K562 (cell line): ENCODE data around the gene RNU6-9. TPM values are rescaled to one million over a fixed set of nuclear protein-coding genes. Genes with fewer than 3 reads are reported as not detected.
A peak's percentile ranks its signal among the peaks of the same experiment; 100 is the strongest.

ENCODE experiments used
- BCOR ChIP-seq: fragments of 450-650 bp; IDR thresholded peaks from 2 replicates; pipeline ENCODE4 v1.6.1; 2016
- CBFB ChIP-seq: sonication (generic); formaldehyde crosslinking; IDR thresholded peaks from 2 replicates; pipeline ENCODE4 v1.4.0; 2020; ENCODE audit warnings: mild to moderate bottlenecking, missing genetic modification reagents
- CTBP1 ChIP-seq: fragments of 450-650 bp; IDR thresholded peaks from 2 replicates; pipeline ENCODE4 v1.6.1; 2016; ENCODE audit warnings: borderline replicate concordance
- DACH1 ChIP-seq: fragments of 450-650 bp; IDR thresholded peaks from 2 replicates; pipeline ENCODE4 v1.6.1; 2018; ENCODE audit not compliant: partially characterized antibody
- EWSR1 ChIP-seq: fragments of 450-650 bp; IDR thresholded peaks from 2 replicates; pipeline ENCODE4 v1.6.1; 2018; ENCODE audit warnings: borderline replicate concordance, mild to moderate bottlenecking, low read depth, moderate library complexity; ENCODE audit not compliant: partially characterized antibody
- JUN ChIP-seq, 2 experiments: sonication (generic) in 1 of 2; formaldehyde crosslinking in 1 of 2; IDR thresholded peaks; 2 replicates each; pipeline versions ENCODE4 v1.6.1 to v1.8.0; 2012 to 2022; ENCODE audit warnings: borderline replicate concordance in 2 of 2, mild to moderate bottlenecking in 2 of 2, improper control_type of control experiment in 1 of 2, low read depth in 1 of 2, low read length in 1 of 2, missing genetic modification reagents in 1 of 2
- KDM1A ChIP-seq, 2 experiments: fragments of 450-650 bp; IDR thresholded peaks; 2 replicates each; pipeline ENCODE4 v1.6.1; 2016; ENCODE audit warnings: mild to moderate bottlenecking in 2 of 2
- MAFG ChIP-seq: fragments of 450-650 bp; conservative IDR thresholded peaks from 2 replicates; pipeline ENCODE4 v1.6.1; 2016; ENCODE audit warnings: missing genetic modification characterization, missing compliant biosample characterization
- MXI1 ChIP-seq: IDR thresholded peaks from 2 replicates; pipeline ENCODE4 v1.6.1; 2011; ENCODE audit warnings: low read depth, mild to moderate bottlenecking, improper control_type of control experiment, low read length
- MYNN ChIP-seq, 2 experiments: sonication (generic); formaldehyde crosslinking in 1 of 2; IDR thresholded peaks; 2 replicates each; pipeline versions ENCODE4 v1.5.0 to v1.6.1; 2016 to 2020; ENCODE audit warnings: antibody characterized with exemption in 1 of 2, missing genetic modification reagents in 1 of 2
- NUFIP1 ChIP-seq: fragments of 450-650 bp; IDR thresholded peaks from 2 replicates; pipeline ENCODE4 v1.6.1; 2018; ENCODE audit not compliant: partially characterized antibody
- POLR2A ChIP-seq: fragments of 450-650 bp; conservative IDR thresholded peaks from 2 replicates; pipeline ENCODE4 v1.6.1; 2016
- POLR2G ChIP-seq: fragments of 200-400 bp; formaldehyde crosslinking; IDR thresholded peaks from 2 replicates; pipeline ENCODE4 v1.6.1; 2017; ENCODE audit warnings: low read depth, mild to moderate bottlenecking, antibody characterized with exemption, low read length, moderate library complexity
- RUNX1 ChIP-seq: sonication (generic); IDR thresholded peaks from 2 replicates; pipeline ENCODE4 v1.6.1; 2016; ENCODE audit warnings: antibody characterized with exemption, low read depth
- TEAD1 ChIP-seq, 2 experiments: fragments of 450-650 bp in 1 of 2; sonication (generic) in 1 of 2; formaldehyde crosslinking; IDR thresholded peaks; 2 replicates each; pipeline versions ENCODE4 v1.4.0 to v1.8.0; 2020 to 2022; ENCODE audit warnings: mild to moderate bottlenecking in 2 of 2, missing genetic modification reagents in 1 of 2
- ZFP36 ChIP-seq: fragments of 150-350 bp; IDR thresholded peaks from 2 replicates; pipeline ENCODE4 v1.6.1; 2018; ENCODE audit warnings: low read length, low read depth; ENCODE audit not compliant: partially characterized antibody
- ZNF274 ChIP-seq: IDR thresholded peaks from 2 replicates; pipeline ENCODE4 v1.6.1; 2011; ENCODE audit warnings: low read depth, mild to moderate bottlenecking, low read length, moderate library complexity, borderline replicate concordance
- ZNF431 ChIP-seq: sonication (generic); formaldehyde crosslinking; IDR thresholded peaks from 2 replicates; pipeline ENCODE4 v1.8.0; 2022; ENCODE audit warnings: mild to moderate bottlenecking, missing genetic modification reagents
- ZNF589 ChIP-seq: fragments of 200-800 bp; sonication (Bioruptor generic); IDR thresholded peaks from 2 replicates; pipeline ENCODE4 v1.6.1; 2016; ENCODE audit warnings: low read depth, missing genetic modification characterization, missing compliant biosample characterization
- polyA plus RNA-seq, 8 experiments: library from polyadenylated mRNA; depleted of rRNA in 4 of 8; stranded (reverse) in 5 of 8; unstranded in 3 of 8; fragments of >200 nt; fragmentation: Nextera tagmentation in 2 of 8; fragmentation: Illumina TruSeq in 1 of 8; extraction: Ambion mirVana in 2 of 8; extraction: Trizol in 1 of 8; gene quantifications; 2 replicates each; pipeline versions ENCODE4 v1.2.1 to v1.2.3, GENCODE V29; 2011 to 2014; ENCODE audit warnings: inconsistent platforms in 1 of 8, missing spikeins in 1 of 8
- total RNA-seq, 7 experiments: library from RNA; depleted of rRNA in 6 of 7; stranded (reverse); fragments of >200 nt in 6 of 7; fragmentation: Illumina TruSeq in 2 of 7; extraction: Trizol in 2 of 7; gene quantifications; 2 replicates each; pipeline versions ENCODE4 v1.2.1 to v1.2.3, GENCODE V29; 2011 to 2021; ENCODE audit warnings: low replicate concordance in 1 of 7
- TF ChIP-seq, protein P1 (sequence below), 2 experiments: fragments of 450-650 bp in 1 of 2; sonication (generic) in 1 of 2; formaldehyde crosslinking; conservative IDR thresholded peaks; 2 replicates each; pipeline versions ENCODE4 v1.4.0 to v1.8.1; 2020 to 2022; ENCODE audit warnings: mild to moderate bottlenecking in 1 of 2, missing genetic modification reagents in 1 of 2
- TF ChIP-seq, protein P2 (sequence below): sonication (generic); formaldehyde crosslinking; IDR thresholded peaks from 2 replicates; pipeline ENCODE4 v1.8.0; 2022; ENCODE audit warnings: missing genetic modification reagents, mild to moderate bottlenecking, borderline replicate concordance
- TF ChIP-seq, protein P3 (sequence below), 3 experiments: IDR thresholded peaks in 2 of 3; conservative IDR thresholded peaks in 1 of 3; 2 replicates each; pipeline ENCODE4 v1.5.1; 2011 to 2012; ENCODE audit warnings: low read length in 3 of 3, mild to moderate bottlenecking in 3 of 3, control low read depth in 2 of 3, improper control_type of control experiment in 1 of 3, inconsistent platforms in 1 of 3, low read depth in 1 of 3, mixed read lengths in 1 of 3, moderate library complexity in 1 of 3; ENCODE audit not compliant: insufficient read depth in 2 of 3
- TF ChIP-seq, protein P4 (sequence below): fragments of 450-650 bp; formaldehyde crosslinking; IDR thresholded peaks from 2 replicates; pipeline ENCODE4 v1.4.0; 2022; ENCODE audit warnings: missing genetic modification characterization

Gene RNU6-9
- total and polyA plus RNA-seq, 9 of the 15 experiments (the other 6 are each of a cell fraction or from before 2014, with no cell fraction given): not detected

DNA sequence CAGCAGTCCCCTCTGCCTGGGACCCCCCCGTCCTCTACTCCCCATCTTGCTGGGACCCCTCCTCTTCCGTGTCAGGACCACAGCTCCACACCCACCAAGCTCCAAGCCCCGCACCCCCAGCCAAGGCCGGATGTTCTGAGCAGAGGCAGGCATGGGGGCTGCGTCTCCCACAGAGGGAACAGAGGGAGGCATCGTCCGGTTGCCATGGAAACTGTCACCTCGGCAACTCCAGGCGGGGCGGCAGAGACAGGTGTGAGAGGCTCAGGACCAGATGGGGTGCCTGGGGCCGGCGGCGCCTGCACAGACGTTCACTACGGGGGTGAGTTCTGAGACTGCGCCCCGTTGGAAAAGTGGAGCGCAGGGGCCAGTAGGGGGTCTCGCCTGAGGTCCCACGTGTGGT lies 5.4 kb downstream of the RNU6-9 start (continued):
- no peak for TF ChIP-seq JUN (IDR thresholded peaks at IDR 0.05; ENCODE audit: borderline replicate concordance, low read depth, low read length)
- no peak for TF ChIP-seq JUN (CRISPR knock-in tag; IDR thresholded peaks at IDR 0.05; ENCODE audit: borderline replicate concordance)
- no peak for TF ChIP-seq ZFP36
- 0 out of 2 replicates have a peak, but pooled peaks have one; percentile 43 for TF ChIP-seq CBFB (CRISPR knock-in tag)
- TF ChIP-seq, protein P1, sequence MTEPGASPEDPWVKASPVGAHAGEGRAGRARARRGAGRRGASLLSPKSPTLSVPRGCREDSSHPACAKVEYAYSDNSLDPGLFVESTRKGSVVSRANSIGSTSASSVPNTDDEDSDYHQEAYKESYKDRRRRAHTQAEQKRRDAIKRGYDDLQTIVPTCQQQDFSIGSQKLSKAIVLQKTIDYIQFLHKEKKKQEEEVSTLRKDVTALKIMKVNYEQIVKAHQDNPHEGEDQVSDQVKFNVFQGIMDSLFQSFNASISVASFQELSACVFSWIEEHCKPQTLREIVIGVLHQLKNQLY (CRISPR knock-in tag; conservative IDR thresholded peaks at IDR 0.05): no peak
- no peak for TF ChIP-seq ZNF431 (CRISPR knock-in tag)
- peak; percentile 78 for TF ChIP-seq MXI1
- peak; percentile 28; the same call in 1 of the 2 replicates for TF ChIP-seq POLR2A
- peak; percentile 46 to 63; a peak in 2 of 4 replicates for TF ChIP-seq KDM1A (IDR thresholded peaks at IDR 0.05)
- TF ChIP-seq TEAD1 (CRISPR knock-in tag; IDR thresholded peaks at IDR 0.05): no peak
- peak; percentile 14; the same call in 1 of the 2 replicates for TF ChIP-seq CTBP1
- TF ChIP-seq ZNF274: no peak
- no peak for TF ChIP-seq BCOR
- TF ChIP-seq, protein P2, sequence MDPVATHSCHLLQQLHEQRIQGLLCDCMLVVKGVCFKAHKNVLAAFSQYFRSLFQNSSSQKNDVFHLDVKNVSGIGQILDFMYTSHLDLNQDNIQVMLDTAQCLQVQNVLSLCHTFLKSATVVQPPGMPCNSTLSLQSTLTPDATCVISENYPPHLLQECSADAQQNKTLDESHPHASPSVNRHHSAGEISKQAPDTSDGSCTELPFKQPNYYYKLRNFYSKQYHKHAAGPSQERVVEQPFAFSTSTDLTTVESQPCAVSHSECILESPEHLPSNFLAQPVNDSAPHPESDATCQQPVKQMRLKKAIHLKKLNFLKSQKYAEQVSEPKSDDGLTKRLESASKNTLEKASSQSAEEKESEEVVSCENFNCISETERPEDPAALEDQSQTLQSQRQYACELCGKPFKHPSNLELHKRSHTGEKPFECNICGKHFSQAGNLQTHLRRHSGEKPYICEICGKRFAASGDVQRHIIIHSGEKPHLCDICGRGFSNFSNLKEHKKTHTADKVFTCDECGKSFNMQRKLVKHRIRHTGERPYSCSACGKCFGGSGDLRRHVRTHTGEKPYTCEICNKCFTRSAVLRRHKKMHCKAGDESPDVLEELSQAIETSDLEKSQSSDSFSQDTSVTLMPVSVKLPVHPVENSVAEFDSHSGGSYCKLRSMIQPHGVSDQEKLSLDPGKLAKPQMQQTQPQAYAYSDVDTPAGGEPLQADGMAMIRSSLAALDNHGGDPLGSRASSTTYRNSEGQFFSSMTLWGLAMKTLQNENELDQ (CRISPR knock-in tag): no peak
- no peak for TF ChIP-seq EWSR1
- no peak for TF ChIP-seq DACH1
- TF ChIP-seq MAFG (tag): no peak
- TF ChIP-seq, protein P3, sequence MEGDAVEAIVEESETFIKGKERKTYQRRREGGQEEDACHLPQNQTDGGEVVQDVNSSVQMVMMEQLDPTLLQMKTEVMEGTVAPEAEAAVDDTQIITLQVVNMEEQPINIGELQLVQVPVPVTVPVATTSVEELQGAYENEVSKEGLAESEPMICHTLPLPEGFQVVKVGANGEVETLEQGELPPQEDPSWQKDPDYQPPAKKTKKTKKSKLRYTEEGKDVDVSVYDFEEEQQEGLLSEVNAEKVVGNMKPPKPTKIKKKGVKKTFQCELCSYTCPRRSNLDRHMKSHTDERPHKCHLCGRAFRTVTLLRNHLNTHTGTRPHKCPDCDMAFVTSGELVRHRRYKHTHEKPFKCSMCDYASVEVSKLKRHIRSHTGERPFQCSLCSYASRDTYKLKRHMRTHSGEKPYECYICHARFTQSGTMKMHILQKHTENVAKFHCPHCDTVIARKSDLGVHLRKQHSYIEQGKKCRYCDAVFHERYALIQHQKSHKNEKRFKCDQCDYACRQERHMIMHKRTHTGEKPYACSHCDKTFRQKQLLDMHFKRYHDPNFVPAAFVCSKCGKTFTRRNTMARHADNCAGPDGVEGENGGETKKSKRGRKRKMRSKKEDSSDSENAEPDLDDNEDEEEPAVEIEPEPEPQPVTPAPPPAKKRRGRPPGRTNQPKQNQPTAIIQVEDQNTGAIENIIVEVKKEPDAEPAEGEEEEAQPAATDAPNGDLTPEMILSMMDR (IDR thresholded peaks at IDR 0.05 in 2 of 3, conservative IDR thresholded peaks at IDR 0.05 in 1 of 3; ENCODE audit: insufficient read depth in 2 of 3, low read depth in 1 of 3, low read length in 3 of 3): no peak
- TF ChIP-seq POLR2G: peak; percentile 65
- no peak for TF ChIP-seq RUNX1
- TF ChIP-seq MYNN (IDR thresholded peaks at IDR 0.05): peak; percentile 95
- peak; percentile 72; the same call in 1 of the 2 replicates for TF ChIP-seq MYNN (CRISPR knock-in tag; IDR thresholded peaks at IDR 0.05)
- TF ChIP-seq NUFIP1: no peak
- no peak for TF ChIP-seq ZNF589 (CRISPR knock-in tag)
- TF ChIP-seq, protein P4, sequence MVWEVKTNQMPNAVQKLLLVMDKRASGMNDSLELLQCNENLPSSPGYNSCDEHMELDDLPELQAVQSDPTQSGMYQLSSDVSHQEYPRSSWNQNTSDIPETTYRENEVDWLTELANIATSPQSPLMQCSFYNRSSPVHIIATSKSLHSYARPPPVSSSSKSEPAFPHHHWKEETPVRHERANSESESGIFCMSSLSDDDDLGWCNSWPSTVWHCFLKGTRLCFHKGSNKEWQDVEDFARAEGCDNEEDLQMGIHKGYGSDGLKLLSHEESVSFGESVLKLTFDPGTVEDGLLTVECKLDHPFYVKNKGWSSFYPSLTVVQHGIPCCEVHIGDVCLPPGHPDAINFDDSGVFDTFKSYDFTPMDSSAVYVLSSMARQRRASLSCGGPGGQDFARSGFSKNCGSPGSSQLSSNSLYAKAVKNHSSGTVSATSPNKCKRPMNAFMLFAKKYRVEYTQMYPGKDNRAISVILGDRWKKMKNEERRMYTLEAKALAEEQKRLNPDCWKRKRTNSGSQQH: no peak
